Esophagus squamous epithelium (tissue), 5 donors: ENCODE measurements around the gene GPA33. TPM values are rescaled to one million over a fixed set of nuclear protein-coding genes. Genes with fewer than 3 reads are reported as not detected.

Experiments
- DNase-seq: peaks from one replicate; lab custom pipeline; 2025; lab: John Stamatoyannopoulos, UW
- H3K27ac ChIP-seq, 4 donors: fragments of 200-600 bp; sonication (generic); one replicate each; pipeline ENCODE4 v1.5.1; 2016 to 2019; ENCODE audit warnings: mild to moderate bottlenecking in 1 of 4
- H3K27me3 ChIP-seq, 4 donors: fragments of 200-600 bp; sonication (generic); 1 replicate in 3 of 4; 2 replicates in 1 of 4; pipeline versions ENCODE4 v1.5.1 to v1.6.0; 2017 to 2021; ENCODE audit warnings: antibody characterized with exemption in 1 of 4
- H3K36me3 ChIP-seq, 3 donors: fragments of 200-600 bp; sonication (generic); one replicate each; pipeline ENCODE4 v1.5.1; 2016 to 2019
- H3K4me1 ChIP-seq, 3 donors: fragments of 200-600 bp; sonication (generic); one replicate each; pipeline ENCODE4 v1.5.1; 2017 to 2019
- H3K4me3 ChIP-seq, 4 donors: fragments of 200-600 bp; sonication (generic); 1 replicate in 3 of 4; 2 replicates in 1 of 4; pipeline ENCODE4 v1.5.1; 2016 to 2019; ENCODE audit warnings: mild to moderate bottlenecking in 2 of 4, moderate library complexity in 1 of 4
- H3K9me3 ChIP-seq, 3 donors: fragments of 200-600 bp; sonication (generic); one replicate each; pipeline ENCODE4 v1.5.1; 2016 to 2019
- CTCF ChIP-seq, 6 experiments: fragments of 450-650 bp in 4 of 6; fragments of 200-600 bp in 2 of 6; sonication (generic) in 2 of 6; IDR thresholded peaks; one replicate each; pipeline ENCODE4 v1.5.1; 2016 to 2019; ENCODE audit warnings: antibody characterized with exemption in 6 of 6, mild to moderate bottlenecking in 4 of 6, moderate library complexity in 4 of 6
- POLR2A ChIP-seq, 4 donors: fragments of 450-650 bp; IDR thresholded peaks; one replicate each; pipeline ENCODE4 v1.6.1; 2017; ENCODE audit warnings: antibody characterized with exemption in 4 of 4, mild to moderate bottlenecking in 4 of 4, moderate library complexity in 3 of 4
- WGBS, 2 donors: methylation state at CpG; one replicate each; pipeline ENCODE4 v1.1.5; 2018; 5-methylcytosine and 5-hydroxymethylcytosine counted together
- intact Hi-C: fragments of 100-400 bp; cut with DNase I; formaldehyde crosslinking; loops from one replicate; pipeline ENCODE4 v1.15.0; 2022
- total RNA-seq, 4 donors: library from RNA; depleted of rRNA; stranded (reverse); fragments of >200 nt; gene quantifications; one replicate each; pipeline ENCODE4 v1.1.0, GENCODE V29; 2016
- donor health status: DM: yes; HTN: yes; CAD: no.

The GPA33 gene
- total RNA-seq, 4 donors from 2014 or later: not detected

GRCh38 chr1:167099851-167100250 lies 9.7 kb upstream of the GPA33 start:
- no peak for DNase-seq
- 60 to 71% methylated on average over 1 of the region's 1 CpG for WGBS, 2 donors
- Histone ChIP-seq H3K27me3 (peaks cover 0 to 11% (median 0%) of the 10 kb centered on the region in 4 donors), H3K4me3 (no peak overlapping the region), H3K4me1 (no peaks in the 10 kb centered on the region), H3K9me3 (no peaks in the 10 kb centered on the region), H3K27ac (no peak overlapping the region), H3K36me3 (no peaks in the 10 kb centered on the region)
- no peak for TF ChIP-seq CTCF (IDR thresholded peaks at IDR 0.05)
- intact Hi-C loops: no loop called here

GRCh38 chr1:167095368-167095767 lies 5.2 kb upstream of the GPA33 start:
- H3K4me1 ChIP-seq: no peaks in the 10 kb centered on the region
- intact Hi-C loops: no loop called here
- TF ChIP-seq POLR2A (IDR thresholded peaks at IDR 0.05) (no peak), CTCF (IDR thresholded peaks at IDR 0.05) (no peak)
- H3K27me3 ChIP-seq: peaks cover 0 to 7% (median 0%) of the 10 kb centered on the region in 4 donors
- no peak overlapping the region for H3K4me3 ChIP-seq
- WGBS, 2 donors: 15 to 24% methylated on average over 5 of the region's 5 CpGs
- no peaks in the 10 kb centered on the region for H3K9me3 ChIP-seq
- DNase-seq: no peak
- H3K27ac ChIP-seq: no peak overlapping the region
- no peaks in the 10 kb centered on the region for H3K36me3 ChIP-seq

- H3K9me3 ChIP-seq: no peaks in the 10 kb centered on the region
- no peak overlapping the region for H3K27ac ChIP-seq
- TF ChIP-seq POLR2A (IDR thresholded peaks at IDR 0.05) (no peak), CTCF (IDR thresholded peaks at IDR 0.05) (no peak)
- no peak for DNase-seq
- intact Hi-C loops: no loop called here
- peaks cover 0 to under 1% (median 0%) of the 10 kb centered on the region in 4 donors for H3K27me3 ChIP-seq
- no peaks in the 10 kb centered on the region for H3K4me1 ChIP-seq
- no peak overlapping the region for H3K4me3 ChIP-seq
- WGBS, 2 donors: 79 to 95% methylated on average over 7 of the region's 8 CpGs
- H3K36me3 ChIP-seq: no peaks in the 10 kb centered on the region
Measured at GRCh38 chr1:167094690-167095089, 4.5 kb upstream of the GPA33 start.

GRCh38 chr1:167093846-167094516 lies 3.8 kb upstream of the GPA33 start, which contains the start of gene STYXL2:
Gene STYXL2 (plus strand): TSS chr1:167094075. CDS start chr1:167094850, 775 bp downstream.
- intact Hi-C loops: no loop called here
- H3K27me3 ChIP-seq: no peaks in the 10 kb centered on the region
- no peaks in the 10 kb centered on the region for H3K36me3 ChIP-seq
- DNase-seq: no peak
- H3K27ac ChIP-seq: no peak within 1 kb of the TSS
- 68 to 79% methylated on average over 3 to 6 of the region's 8 CpGs for WGBS, 2 donors
- no peaks in the 10 kb centered on the region for H3K4me1 ChIP-seq
- TF ChIP-seq POLR2A (IDR thresholded peaks at IDR 0.05) (no peak), CTCF (IDR thresholded peaks at IDR 0.05) (no peak)
- H3K4me3 ChIP-seq: no peak within 1 kb of the TSS
- no peaks in the 10 kb centered on the region for H3K9me3 ChIP-seq

- no peak for TF ChIP-seq POLR2A (IDR thresholded peaks at IDR 0.05)
- no peaks in the 10 kb centered on the region for H3K4me1 ChIP-seq
- DNase-seq: no peak
- no peak overlapping the region for H3K27ac ChIP-seq
- no peaks in the 10 kb centered on the region for H3K27me3 ChIP-seq
- H3K36me3 ChIP-seq: no peaks in the 10 kb centered on the region
- 71 to 85% methylated on average over 1 of the region's 1 CpG for WGBS, 2 donors
- intact Hi-C loops: no loop called here
- no peaks in the 10 kb centered on the region for H3K9me3 ChIP-seq
- H3K4me3 ChIP-seq: no peak overlapping the region
Measured at GRCh38 chr1:167092653-167093052, 2.5 kb upstream of the GPA33 start.
